Activated B cell treated with CpG ODN at 0.5 μM for 24 hours (primary cell): ENCODE measurements around the gene PYROXD2. TPM values are rescaled to one million over a fixed set of nuclear protein-coding genes. Genes with fewer than 3 reads are reported as not detected.

Experiments used
- ATAC-seq: fragments of 200-7000 bp; cut with Tn5 transposase; one replicate; pipeline ENCODE4 v1.10.0; 2021; ENCODE audit warnings: low read depth, mild to moderate bottlenecking, moderate library complexity
- CTCF ChIA-PET: fragments of 350-600 bp; sonication (Branson Sonifier 250); formaldehyde crosslinking; loops from one replicate; lab custom pipeline; 2021; ENCODE audit warnings: antibody characterized with exemption; lab: Charles Lee
- POLR2A ChIA-PET: fragments of 350-600 bp; sonication (Branson Sonifier 250); formaldehyde crosslinking; loops from one replicate; lab custom pipeline; 2021; ENCODE audit warnings: antibody characterized with exemption; lab: Charles Lee
- DNase-seq: peaks from one replicate; pipeline ENCODE4 v3.0.0; 2022
- H3K27ac Mint-ChIP-seq: one replicate; pipeline ENCODE4 v1.8.0; 2020; ENCODE audit warnings: mixed read lengths
- H3K27me3 Mint-ChIP-seq: one replicate; pipeline ENCODE4 v1.8.0; 2021; ENCODE audit warnings: mixed read lengths
- H3K36me3 Mint-ChIP-seq: one replicate; pipeline ENCODE4 v1.8.0; 2021; ENCODE audit warnings: low read depth, mixed read lengths
- H3K4me1 Mint-ChIP-seq: one replicate; pipeline ENCODE4 v1.8.0; 2021; ENCODE audit warnings: mixed read lengths
- H3K4me3 Mint-ChIP-seq: one replicate; pipeline ENCODE4 v1.8.0; 2020; ENCODE audit warnings: mild to moderate bottlenecking, mixed read lengths
- H3K9me3 Mint-ChIP-seq: one replicate; pipeline ENCODE4 v1.8.0; 2020; ENCODE audit warnings: mixed read lengths
- CTCF ChIP-seq: fragments of 200-600 bp; IDR thresholded peaks from one replicate; pipeline ENCODE4 v1.8.0; 2022; ENCODE audit warnings: antibody characterized with exemption, mild to moderate bottlenecking
- intact Hi-C: fragments of 100-400 bp; cut with micrococcal nuclease; formaldehyde crosslinking; loops from one replicate; pipeline ENCODE4 v1.15.1; 2024
- total RNA-seq: library from RNA; stranded (reverse); gene quantifications from 2 replicates; pipeline ENCODE4 v1.2.3, GENCODE V29; 2022

Gene PYROXD2
- total RNA-seq, 1 donor from 2014 or later, result 11.4 TPM

DNA sequence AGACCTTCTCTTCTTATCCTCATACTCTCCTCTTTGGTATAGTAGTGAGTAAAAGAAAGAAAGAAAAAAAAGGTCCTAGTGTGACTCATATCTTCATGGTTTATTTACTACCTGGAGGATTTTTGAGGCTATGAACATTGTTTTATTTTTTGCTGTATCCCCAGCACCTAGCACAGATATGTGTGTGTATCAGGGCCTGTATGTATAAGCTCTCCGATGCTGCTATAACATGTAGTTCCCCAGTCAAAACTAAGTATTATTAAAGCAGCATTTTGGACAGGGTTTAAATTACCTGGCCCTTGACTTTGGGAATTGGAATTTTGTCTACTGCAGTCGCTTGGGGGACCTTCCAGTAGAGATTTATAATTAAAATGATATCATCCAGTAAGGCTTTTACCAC, 46.3 kb downstream of the PYROXD2 start:
- H3K4me3 Mint-ChIP-seq, result no peak overlapping the region
- no peak for TF ChIP-seq CTCF
- no peaks in the 10 kb centered on the region for H3K36me3 Mint-ChIP-seq
- H3K4me1 Mint-ChIP-seq, result peaks cover 9% of the 10 kb centered on the region
- H3K27ac Mint-ChIP-seq, result no peak overlapping the region
- peaks cover 5% of the 10 kb centered on the region for H3K27me3 Mint-ChIP-seq
- H3K9me3 Mint-ChIP-seq, result no peaks in the 10 kb centered on the region
- DNase-seq (no peak), ATAC-seq (no peak)
- intact Hi-C loops, result no loop called here
- ChIA-PET POLR2A (no interaction called here), CTCF (no interaction called here)

DNA sequence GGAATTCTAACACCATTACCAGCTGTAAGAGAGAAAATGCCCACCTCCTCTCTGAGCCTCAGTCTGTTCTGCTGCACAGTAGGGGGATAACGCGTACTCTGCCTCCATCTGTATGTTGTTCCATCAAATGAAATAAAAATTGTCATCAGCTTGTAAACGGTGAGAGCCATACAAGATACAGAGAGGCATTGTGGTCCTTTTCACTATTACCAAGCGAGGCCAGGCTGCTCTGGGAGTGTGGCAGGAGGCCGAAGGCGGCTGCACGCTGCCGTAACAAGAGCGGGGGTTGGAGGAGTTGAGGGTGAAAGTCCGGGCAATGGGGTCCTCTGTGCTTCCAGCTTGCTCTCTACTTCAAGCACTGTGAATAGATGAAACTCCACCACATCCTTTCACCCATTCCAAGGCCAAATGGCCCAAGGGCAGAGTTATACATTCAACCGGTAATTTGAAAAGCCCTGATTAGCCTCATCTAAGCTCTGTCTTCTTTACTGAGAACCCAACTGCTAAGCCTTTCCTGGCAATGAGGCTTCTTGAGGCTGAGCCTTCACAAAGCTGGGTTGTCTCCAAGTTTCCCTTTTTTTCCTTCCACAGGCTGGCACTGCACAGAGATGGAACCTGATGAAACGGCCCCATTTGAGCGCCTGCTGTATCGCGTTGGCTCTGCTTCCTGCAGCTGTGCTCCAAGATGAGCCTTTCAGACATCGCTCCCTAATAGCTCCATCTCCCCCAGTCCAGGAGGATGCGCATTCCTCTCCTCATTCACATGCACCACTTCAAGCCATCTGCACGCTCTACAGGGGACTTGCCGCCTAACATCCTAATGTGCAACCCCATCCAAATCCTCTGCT, 47.2 kb downstream of the PYROXD2 start:
- H3K4me3 Mint-ChIP-seq, result no peak overlapping the region
- DNase-seq (no peak), ATAC-seq (no peak)
- no peaks in the 10 kb centered on the region for H3K9me3 Mint-ChIP-seq
- POLR2A ChIA-PET, result no interaction called here
- no peak for TF ChIP-seq CTCF
- H3K36me3 Mint-ChIP-seq, result no peaks in the 10 kb centered on the region
- peaks cover 9% of the 10 kb centered on the region for H3K4me1 Mint-ChIP-seq
- intact Hi-C loops, result no loop called here
- CTCF ChIA-PET, result no interaction called here
- peaks cover 5% of the 10 kb centered on the region for H3K27me3 Mint-ChIP-seq
- H3K27ac Mint-ChIP-seq, result no peak overlapping the region

DNA sequence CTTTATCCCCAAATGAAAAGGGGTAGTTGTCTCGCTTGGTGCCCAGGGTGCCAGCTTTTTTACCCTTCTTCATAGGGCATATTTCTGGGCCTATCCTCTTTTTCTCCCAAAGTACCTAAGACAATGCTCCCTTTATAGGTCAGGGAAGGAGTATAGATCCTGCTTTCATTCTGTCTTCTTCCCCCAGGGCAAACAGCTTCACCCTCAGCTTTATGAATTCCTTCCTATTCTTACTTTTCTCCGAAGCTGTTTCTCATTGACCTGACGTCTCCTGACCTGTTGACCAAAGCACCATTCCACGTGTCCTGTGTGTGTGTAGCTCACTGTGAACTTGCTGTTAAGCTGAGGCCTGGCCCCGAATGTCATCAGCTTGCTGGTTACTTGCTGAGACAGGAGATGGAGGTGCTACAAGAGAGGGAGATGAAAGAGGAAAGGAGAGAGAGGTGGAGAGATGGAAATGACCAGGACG, 48.9 kb downstream of the PYROXD2 start:
- ChIA-PET CTCF (no interaction called here), POLR2A (no interaction called here)
- Mint-ChIP-seq H3K4me1 (peaks cover 13% of the 10 kb centered on the region), H3K27ac (no peak overlapping the region), H3K4me3 (no peak overlapping the region), H3K9me3 (no peaks in the 10 kb centered on the region), H3K36me3 (no peaks in the 10 kb centered on the region), H3K27me3 (peaks cover 5% of the 10 kb centered on the region)
- DNase-seq (no peak), ATAC-seq (no peak)
- intact Hi-C loops, result no loop called here
- TF ChIP-seq CTCF, result no peak

DNA sequence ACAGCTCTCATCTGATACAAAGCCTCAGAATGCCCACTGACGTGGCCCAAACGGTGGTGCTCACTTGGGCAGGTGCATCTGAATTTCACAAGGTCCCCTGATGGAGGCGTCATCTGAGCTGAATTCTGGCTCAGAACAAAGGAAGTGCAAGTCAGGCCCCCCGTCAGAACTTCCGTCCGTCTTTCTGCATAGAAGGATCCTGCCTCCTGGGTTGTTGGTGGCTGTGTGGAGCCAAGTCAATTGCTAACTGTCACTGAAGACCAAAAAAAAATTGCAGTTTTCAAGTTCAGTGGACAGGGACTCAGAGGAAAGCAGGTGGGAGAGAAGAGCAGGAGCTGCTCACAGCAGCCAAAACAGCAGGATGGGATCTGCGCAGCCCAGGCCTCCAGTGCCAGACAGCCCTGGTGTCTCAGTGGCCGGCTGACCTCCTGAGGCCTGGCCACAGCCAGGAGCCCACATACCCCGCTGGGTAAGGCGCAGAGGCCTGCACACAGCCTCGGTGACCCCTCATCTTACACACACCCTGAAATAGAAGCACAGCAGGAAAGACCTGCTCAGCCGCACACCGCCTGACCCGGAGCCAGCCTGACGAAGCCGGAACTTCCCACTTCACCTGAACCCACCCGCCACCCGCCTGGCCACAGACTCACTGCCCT, 49.4 kb downstream of the PYROXD2 start:
- intact Hi-C loops, result no loop called here
- no peak for ATAC-seq
- no peaks in the 10 kb centered on the region for H3K36me3 Mint-ChIP-seq

More for the DNA sequence above, 49.4 kb downstream of the PYROXD2 start:
- CTCF ChIA-PET, result no interaction called here
- peaks cover 13% of the 10 kb centered on the region for H3K4me1 Mint-ChIP-seq
- POLR2A ChIA-PET, result no interaction called here
- H3K27ac Mint-ChIP-seq, result no peak overlapping the region
- TF ChIP-seq CTCF, result no peak
- no peaks in the 10 kb centered on the region for H3K9me3 Mint-ChIP-seq
- H3K27me3 Mint-ChIP-seq, result peaks cover 5% of the 10 kb centered on the region
- DNase-seq, result no peak
- no peak overlapping the region for H3K4me3 Mint-ChIP-seq
